ENCODE data around the gene TMEM132C.

DNA sequence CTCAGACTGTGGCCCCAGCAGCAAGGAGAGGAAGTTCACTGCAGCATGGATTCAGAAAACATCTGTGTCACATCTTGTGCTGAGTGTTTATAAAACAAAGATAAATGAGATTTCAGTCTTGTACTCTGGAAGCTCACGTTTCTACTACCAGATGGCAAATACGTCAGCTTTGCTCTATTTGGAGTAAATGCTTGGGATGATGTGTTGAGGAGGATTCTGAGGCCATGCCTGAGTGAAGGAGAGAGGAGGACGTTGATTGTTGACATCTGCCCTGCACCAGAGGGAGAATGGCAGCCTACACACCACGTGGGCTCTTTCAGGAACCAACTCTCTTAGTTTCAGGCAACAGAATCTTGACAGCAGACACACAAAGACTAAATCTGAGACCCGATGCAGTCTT, 188.9 kb downstream of the TMEM132C start:
- TF ChIP-seq, protein P1, sequence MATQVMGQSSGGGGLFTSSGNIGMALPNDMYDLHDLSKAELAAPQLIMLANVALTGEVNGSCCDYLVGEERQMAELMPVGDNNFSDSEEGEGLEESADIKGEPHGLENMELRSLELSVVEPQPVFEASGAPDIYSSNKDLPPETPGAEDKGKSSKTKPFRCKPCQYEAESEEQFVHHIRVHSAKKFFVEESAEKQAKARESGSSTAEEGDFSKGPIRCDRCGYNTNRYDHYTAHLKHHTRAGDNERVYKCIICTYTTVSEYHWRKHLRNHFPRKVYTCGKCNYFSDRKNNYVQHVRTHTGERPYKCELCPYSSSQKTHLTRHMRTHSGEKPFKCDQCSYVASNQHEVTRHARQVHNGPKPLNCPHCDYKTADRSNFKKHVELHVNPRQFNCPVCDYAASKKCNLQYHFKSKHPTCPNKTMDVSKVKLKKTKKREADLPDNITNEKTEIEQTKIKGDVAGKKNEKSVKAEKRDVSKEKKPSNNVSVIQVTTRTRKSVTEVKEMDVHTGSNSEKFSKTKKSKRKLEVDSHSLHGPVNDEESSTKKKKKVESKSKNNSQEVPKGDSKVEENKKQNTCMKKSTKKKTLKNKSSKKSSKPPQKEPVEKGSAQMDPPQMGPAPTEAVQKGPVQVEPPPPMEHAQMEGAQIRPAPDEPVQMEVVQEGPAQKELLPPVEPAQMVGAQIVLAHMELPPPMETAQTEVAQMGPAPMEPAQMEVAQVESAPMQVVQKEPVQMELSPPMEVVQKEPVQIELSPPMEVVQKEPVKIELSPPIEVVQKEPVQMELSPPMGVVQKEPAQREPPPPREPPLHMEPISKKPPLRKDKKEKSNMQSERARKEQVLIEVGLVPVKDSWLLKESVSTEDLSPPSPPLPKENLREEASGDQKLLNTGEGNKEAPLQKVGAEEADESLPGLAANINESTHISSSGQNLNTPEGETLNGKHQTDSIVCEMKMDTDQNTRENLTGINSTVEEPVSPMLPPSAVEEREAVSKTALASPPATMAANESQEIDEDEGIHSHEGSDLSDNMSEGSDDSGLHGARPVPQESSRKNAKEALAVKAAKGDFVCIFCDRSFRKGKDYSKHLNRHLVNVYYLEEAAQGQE (IDR thresholded peaks at IDR 0.05; ENCODE audit: insufficient read depth in 1 of 2, low read depth in 2 of 2, low read length in 2 of 2) = no peak
- TF ChIP-seq POLR2AphosphoS5 (IDR thresholded peaks at IDR 0.05; ENCODE audit: low read depth, low read length) (peak; percentile 38; the same call in 1 of the 2 replicates), TAF1 (IDR thresholded peaks at IDR 0.05; ENCODE audit: borderline replicate concordance, insufficient read depth, low read length) (no peak), SIN3A (IDR thresholded peaks at IDR 0.05; ENCODE audit: borderline replicate concordance, insufficient read depth, low read length) (peak; percentile 75; the same call in 1 of the 2 replicates), FOXP2 (optimal IDR thresholded peaks at IDR 0.05; ENCODE audit: borderline replicate concordance, extremely low read depth, extremely low read length, insufficient read depth) (no peak)
